H9 (cell line): ENCODE results near the gene ZNF414. TPM values are rescaled to one million over a fixed set of nuclear protein-coding genes. Genes with fewer than 3 reads are reported as not detected.

Experiments
- DNase-seq: peaks from one replicate; pipeline ENCODE4 v3.0.0-alpha.2; 2017
- H2AFZ ChIP-seq: one replicate; pipeline ENCODE4 v1.6.1; 2013; ENCODE audit warnings: mild to moderate bottlenecking, low read length, control low read depth, moderate library complexity
- H2AK5ac ChIP-seq: 2 replicates; pipeline ENCODE4 v1.6.1; 2013; ENCODE audit warnings: low read length, control low read depth, mixed read lengths; ENCODE audit not compliant: insufficient read length
- H2BK120ac ChIP-seq: one replicate; pipeline ENCODE4 v1.6.1; 2013; ENCODE audit warnings: low read depth, mild to moderate bottlenecking, low read length, control low read depth, inconsistent platforms; ENCODE audit not compliant: poor library complexity, severe bottlenecking
- H2BK12ac ChIP-seq: 2 replicates; pipeline ENCODE4 v1.6.1; 2013; ENCODE audit warnings: low read length, control low read depth, mixed read lengths, low read depth; ENCODE audit not compliant: insufficient read length
- H2BK15ac ChIP-seq: 2 replicates; pipeline ENCODE4 v1.6.1; 2013; ENCODE audit warnings: low read depth, low read length, control low read depth
- H2BK20ac ChIP-seq: one replicate; pipeline ENCODE4 v1.6.1; 2013; ENCODE audit warnings: low read depth, mild to moderate bottlenecking, low read length, control low read depth, inconsistent platforms; ENCODE audit not compliant: poor library complexity, severe bottlenecking
- H2BK5ac ChIP-seq: 2 replicates; pipeline ENCODE4 v1.6.1; 2013; ENCODE audit warnings: low read length, control low read depth, mixed read lengths; ENCODE audit not compliant: insufficient read length
- H3K14ac ChIP-seq: 2 replicates; pipeline ENCODE4 v1.6.1; 2013; ENCODE audit warnings: low read length, control low read depth; ENCODE audit not compliant: insufficient read depth
- H3K18ac ChIP-seq: 2 replicates; pipeline ENCODE4 v1.6.1; 2013; ENCODE audit warnings: low read depth, mild to moderate bottlenecking, mixed read lengths, low read length, control low read depth; ENCODE audit not compliant: insufficient read length
- H3K23ac ChIP-seq: 2 replicates; pipeline ENCODE4 v1.6.1; 2013; ENCODE audit warnings: low read length, control low read depth, mixed read lengths, low read depth; ENCODE audit not compliant: insufficient read length
- H3K23me2 ChIP-seq: 2 replicates; pipeline ENCODE4 v1.6.1; 2013; ENCODE audit warnings: low read depth, mild to moderate bottlenecking, mixed read lengths, low read length, control low read depth; ENCODE audit not compliant: insufficient read length, poor library complexity, severe bottlenecking
- H3K27ac ChIP-seq: 2 replicates; pipeline ENCODE4 v1.5.1; 2013; ENCODE audit warnings: low read length, control low read depth, mixed read lengths, low read depth; ENCODE audit not compliant: insufficient read length
- H3K27me3 ChIP-seq: 2 replicates; pipeline ENCODE4 v1.6.1; 2013; ENCODE audit warnings: low read length, control low read depth, inconsistent platforms; ENCODE audit not compliant: insufficient read depth
- H3K4ac ChIP-seq: 2 replicates; pipeline ENCODE4 v1.6.1; 2013; ENCODE audit warnings: low read depth, mild to moderate bottlenecking, control low read depth, inconsistent platforms, low read length, moderate library complexity
- H3K4me1 ChIP-seq: 2 replicates; pipeline ENCODE4 v1.6.1; 2013; ENCODE audit warnings: low read length, control low read depth, inconsistent platforms; ENCODE audit not compliant: insufficient read depth
- H3K4me2 ChIP-seq: 2 replicates; pipeline ENCODE4 v1.6.1; 2013; ENCODE audit warnings: low read length, control low read depth, mixed read lengths; ENCODE audit not compliant: insufficient read length, insufficient read depth
- H3K56ac ChIP-seq: 2 replicates; pipeline ENCODE4 v1.6.1; 2013; ENCODE audit warnings: low read depth, mild to moderate bottlenecking, mixed read lengths, low read length, control low read depth; ENCODE audit not compliant: insufficient read length
- H3K79me1 ChIP-seq: 2 replicates; pipeline ENCODE4 v1.6.1; 2013; ENCODE audit warnings: low read depth, mild to moderate bottlenecking, moderate library complexity, low read length, control low read depth, inconsistent platforms; ENCODE audit not compliant: insufficient read depth, poor library complexity, severe bottlenecking
- H3K79me2 ChIP-seq: 2 replicates; pipeline ENCODE4 v1.6.1; 2013; ENCODE audit warnings: low read length, control low read depth, inconsistent platforms; ENCODE audit not compliant: insufficient read depth
- H3K9ac ChIP-seq: 2 replicates; pipeline ENCODE4 v1.6.1; 2013; ENCODE audit warnings: low read length, control low read depth, mixed read lengths; ENCODE audit not compliant: insufficient read length; ENCODE audit errors: extremely low read depth
- H3K9me3 ChIP-seq: one replicate; pipeline ENCODE4 v1.6.1; 2013; ENCODE audit warnings: low read depth, low read length, inconsistent platforms; ENCODE audit not compliant: control insufficient read depth
- H3T11ph ChIP-seq: one replicate; pipeline ENCODE4 v1.6.1; 2013; ENCODE audit warnings: mild to moderate bottlenecking, low read length, control low read depth, inconsistent platforms
- H4K20me1 ChIP-seq: one replicate; pipeline ENCODE4 v1.6.1; 2013; ENCODE audit not compliant: control insufficient read depth, insufficient read length, insufficient read depth
- H4K5ac ChIP-seq: 2 replicates; pipeline ENCODE4 v1.6.1; 2013; ENCODE audit warnings: low read depth, mild to moderate bottlenecking, mixed read lengths, low read length, control low read depth; ENCODE audit not compliant: insufficient read length
- H4K8ac ChIP-seq: replicated peaks from 2 replicates; pipeline ENCODE4 v1.6.1; 2013; ENCODE audit warnings: low read length, control low read depth, mixed read lengths, low read depth; ENCODE audit not compliant: insufficient read length
- H4K91ac ChIP-seq: 2 replicates; pipeline ENCODE4 v1.6.1; 2013; ENCODE audit warnings: low read depth, mild to moderate bottlenecking, moderate library complexity, mixed read lengths, low read length, control low read depth; ENCODE audit not compliant: insufficient read length
- H3K27ac Mint-ChIP-seq, 3 experiments: 2 replicates in 2 of 3; 3 replicates in 1 of 3; pipeline ENCODE4 v1.8.0; 2020 to 2021; ENCODE audit warnings: mixed read lengths in 3 of 3, mild to moderate bottlenecking in 1 of 3, moderate library complexity in 1 of 3
- H3K27me3 Mint-ChIP-seq: 2 replicates; pipeline ENCODE4 v1.8.0; 2021; ENCODE audit warnings: low read depth, mild to moderate bottlenecking, moderate library complexity, mixed read lengths
- H3K36me3 Mint-ChIP-seq, 3 experiments: 2 replicates in 2 of 3; 3 replicates in 1 of 3; pipeline ENCODE4 v1.8.0; 2020 to 2021; ENCODE audit warnings: low read depth in 3 of 3, mixed read lengths in 3 of 3; ENCODE audit not compliant: insufficient read depth in 1 of 3
- H3K4me1 Mint-ChIP-seq, 2 experiments: 2 replicates each; pipeline ENCODE4 v1.8.0; 2020; ENCODE audit warnings: mixed read lengths in 2 of 2
- H3K4me3 Mint-ChIP-seq, 2 experiments: 2 replicates in 1 of 2; 3 replicates in 1 of 2; pipeline ENCODE4 v1.8.0; 2020 to 2021; ENCODE audit warnings: mild to moderate bottlenecking in 2 of 2, mixed read lengths in 2 of 2, moderate library complexity in 1 of 2
- H3K9me3 Mint-ChIP-seq, 2 experiments: 2 replicates in 1 of 2; 3 replicates in 1 of 2; pipeline ENCODE4 v1.8.0; 2020; ENCODE audit warnings: mild to moderate bottlenecking in 2 of 2, mixed read lengths in 2 of 2, moderate library complexity in 1 of 2
- CTCF ChIP-seq: fragments of 200-600 bp; sonication (generic); conservative IDR thresholded peaks from 3 replicates; pipeline ENCODE4 v1.8.0; 2021; ENCODE audit warnings: antibody characterized with exemption, mild to moderate bottlenecking
- WGBS: extraction: QIAGEN DNeasy Blood & Tissue Kit; methylation state at CpG from one replicate; pipeline ENCODE4 v1.1.7; 2013; ENCODE audit warnings: missing lambda C conversion rate, low lambda C conversion rate, mixed read lengths; ENCODE audit not compliant: insufficient read length; ENCODE audit errors: extremely low coverage; 5-methylcytosine and 5-hydroxymethylcytosine counted together
- total RNA-seq: library from RNA; stranded (reverse); gene quantifications from 2 replicates; pipeline ENCODE4 v1.2.1, GENCODE V29; 2021

The ZNF414 gene
- total RNA-seq, 1 experiment from 2014 or later, result 29.3 TPM

DNA sequence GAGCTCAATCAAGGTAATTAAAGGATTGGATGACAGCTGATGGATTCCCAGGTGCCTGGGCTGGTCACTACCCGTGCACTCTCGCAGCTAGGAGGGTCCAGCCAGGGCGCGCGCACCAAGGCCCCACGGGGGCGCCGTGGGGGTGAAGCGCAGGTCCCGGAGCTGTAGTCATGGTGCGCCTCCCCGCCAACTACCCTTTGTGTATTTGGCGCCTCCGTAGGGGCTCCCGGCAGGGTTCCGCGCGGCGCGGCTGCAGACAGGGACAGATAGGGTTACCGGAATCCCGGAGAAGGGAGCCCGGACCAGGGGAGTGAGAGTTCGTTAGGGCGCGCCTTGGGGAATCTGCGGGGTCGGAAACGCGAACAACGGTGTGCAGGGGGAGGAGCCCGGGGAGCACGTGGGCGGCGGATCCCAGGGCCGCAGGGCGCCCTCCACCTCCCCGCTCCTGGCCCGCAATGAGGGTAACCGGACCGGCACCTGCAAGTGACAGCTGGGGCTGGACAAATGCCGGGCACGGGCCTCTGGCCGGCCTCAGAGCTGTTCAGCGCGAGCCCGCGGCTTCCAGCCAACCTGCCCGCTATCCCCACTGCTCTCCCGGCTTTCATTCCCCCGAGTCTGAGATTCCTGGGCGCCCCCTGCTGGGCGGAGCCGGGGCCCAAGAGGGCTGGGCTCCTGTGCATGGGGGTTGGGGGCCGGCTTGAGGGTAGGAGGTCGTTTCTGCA is 8.1 kb downstream of the ZNF414 start:
- H3K56ac ChIP-seq, result no peak overlapping the region
- no peaks in the 10 kb centered on the region for H3K4me1 ChIP-seq
- H2BK5ac ChIP-seq, result no peak overlapping the region
- H2BK12ac ChIP-seq, result no peak overlapping the region
- no peak overlapping the region for H3K4ac ChIP-seq
- no peaks in the 10 kb centered on the region for H3K27me3 ChIP-seq
- no peaks in the 10 kb centered on the region for H3K79me1 ChIP-seq
- H4K5ac ChIP-seq, result no peak overlapping the region
- no peaks in the 10 kb centered on the region for H3K79me2 ChIP-seq
- Mint-ChIP-seq H3K4me3 (peak overlapping the region; percentile 77 to 84), H3K4me1 (peaks cover 6 to 19% of the 10 kb centered on the region in 2 experiments), H3K36me3 (peaks cover 0 to 3% (median 0%) of the 10 kb centered on the region in 3 experiments; a peak in 2 of 7 replicates), H3K9me3 (no peaks in the 10 kb centered on the region), H3K27me3 (peaks cover 3% of the 10 kb centered on the region), H3K27ac (peak overlapping the region; percentile 68 to 73 (median 72); a peak in 2 of 7 replicates)
- peak overlapping the region; percentile 52 for H3K4me2 ChIP-seq
- WGBS, result no CpG with 5 or more reads among the region's 56 CpGs
- H3K23ac ChIP-seq, result no peak overlapping the region
- no peak overlapping the region for H2AK5ac ChIP-seq
- H2BK20ac ChIP-seq, result no peak overlapping the region
- no peak overlapping the region for H4K91ac ChIP-seq
- no peaks in the 10 kb centered on the region for H4K20me1 ChIP-seq
- H3K18ac ChIP-seq, result no peak overlapping the region
- no peak overlapping the region for H2BK15ac ChIP-seq
- no peaks in the 10 kb centered on the region for H3K9me3 ChIP-seq
- H3K23me2 ChIP-seq, result peaks cover 5% of the 10 kb centered on the region
- peak; percentile 72 for TF ChIP-seq CTCF
- peak; percentile 83 for DNase-seq
- no peak overlapping the region for H2BK120ac ChIP-seq
- H3K14ac ChIP-seq, result peak overlapping the region; percentile 65; the same call in 1 of the 2 replicates
- no peak overlapping the region for H3T11ph ChIP-seq
- H4K8ac ChIP-seq, result no peak overlapping the region
- no peak overlapping the region for H3K27ac ChIP-seq
- H3K9ac ChIP-seq, result peak overlapping the region; percentile 10
- H2AFZ ChIP-seq, result no peak overlapping the region
